HEK293 (cell line): Measurements from ENCODE around the gene LGALS12.

Experiments used
- CTCF ChIA-PET: fragments of 350-600 bp; formaldehyde crosslinking; extraction: SDS; loops from one replicate; lab custom pipeline; 2021; ENCODE audit warnings: antibody characterized with exemption; lab: Yijun Ruan, JAX
- POLR2A ChIA-PET: fragments of 300-600 bp; formaldehyde crosslinking; extraction: SDS; loops from one replicate; lab custom pipeline; 2020; ENCODE audit warnings: antibody characterized with exemption, inconsistent platforms; lab: Yijun Ruan, JAX
- H3K27ac ChIP-seq: fragments of 200-500 bp; sonication (Bioruptor generic); 2 replicates; pipeline ENCODE4 v1.5.1; 2014; ENCODE audit warnings: low read depth, low read length, control low read depth, inconsistent platforms; ENCODE audit errors: extremely low read depth
- H3K36me3 ChIP-seq, 2 experiments: fragments of 200-500 bp in 1 of 2; sonication (Bioruptor generic) in 1 of 2; 1 replicate in 1 of 2; 2 replicates in 1 of 2; pipeline ENCODE4 v1.5.1; 2014 to 2017; ENCODE audit warnings: inconsistent platforms in 2 of 2, low read length in 2 of 2; ENCODE audit not compliant: control insufficient read depth in 2 of 2, insufficient read depth in 1 of 2
- H3K4me1 ChIP-seq: fragments of 200-500 bp; sonication (Bioruptor generic); 2 replicates; pipeline ENCODE4 v1.5.1; 2014; ENCODE audit warnings: mild to moderate bottlenecking, low read length, inconsistent platforms; ENCODE audit not compliant: control insufficient read depth, insufficient read depth
- H3K4me3 ChIP-seq: 2 replicates; pipeline ENCODE4 v1.5.1; 2011; ENCODE audit warnings: low read depth, mild to moderate bottlenecking, control low read depth, low read length, moderate library complexity
- H3K9me3 ChIP-seq: fragments of 200-500 bp; sonication (Bioruptor generic); 2 replicates; pipeline ENCODE4 v1.5.1; 2014; ENCODE audit warnings: low read depth, low read length, inconsistent platforms; ENCODE audit not compliant: control insufficient read depth, insufficient read depth
- KLF17 ChIP-seq: fragments of 450-650 bp; formaldehyde crosslinking; IDR thresholded peaks from 2 replicates; pipeline ENCODE4 v1.5.1; 2016; ENCODE audit warnings: missing biosample characterization, missing genetic modification characterization
- KLF7 ChIP-seq: fragments of 450-650 bp; formaldehyde crosslinking; IDR thresholded peaks from 2 replicates; pipeline ENCODE4 v1.5.1; 2016; ENCODE audit warnings: missing biosample characterization, missing genetic modification characterization, borderline replicate concordance
- PBX3 ChIP-seq: sonication (generic); formaldehyde crosslinking; IDR thresholded peaks from 2 replicates; pipeline ENCODE4 v1.8.1; 2022; ENCODE audit warnings: mild to moderate bottlenecking, moderate library complexity, missing genetic modification reagents
- PRDM4 ChIP-seq: fragments of 450-650 bp; formaldehyde crosslinking; IDR thresholded peaks from 2 replicates; pipeline ENCODE4 v1.5.1; 2017; ENCODE audit warnings: missing biosample characterization, missing genetic modification characterization
- SETDB1 ChIP-seq: IDR thresholded peaks from one replicate; pipeline ENCODE4 v1.6.1; 2017; ENCODE audit warnings: mild to moderate bottlenecking, low read length, moderate library complexity, mixed read lengths; ENCODE audit not compliant: insufficient read length
- ZFP3 ChIP-seq: fragments of 450-650 bp; formaldehyde crosslinking; IDR thresholded peaks from 2 replicates; pipeline ENCODE4 v1.5.1; 2016; ENCODE audit warnings: low read depth, missing biosample characterization, missing genetic modification characterization
- ZNF133 ChIP-seq: fragments of 450-650 bp; formaldehyde crosslinking; IDR thresholded peaks from 2 replicates; pipeline ENCODE4 v1.5.1; 2016; ENCODE audit warnings: missing biosample characterization, missing genetic modification characterization
- ZNF473 ChIP-seq: fragments of 450-650 bp; formaldehyde crosslinking; IDR thresholded peaks from 2 replicates; pipeline ENCODE4 v1.5.1; 2017; ENCODE audit warnings: missing biosample characterization, missing genetic modification characterization
- ZNF555 ChIP-seq: fragments of 450-650 bp; formaldehyde crosslinking; conservative IDR thresholded peaks from 2 replicates; pipeline ENCODE4 v1.5.1; 2017; ENCODE audit warnings: missing biosample characterization, mild to moderate bottlenecking, missing genetic modification characterization, inconsistent platforms
- ZNF677 ChIP-seq: fragments of 450-650 bp; IDR thresholded peaks from 2 replicates; pipeline ENCODE4 v1.5.0; 2018; ENCODE audit warnings: missing biosample characterization, mild to moderate bottlenecking, missing genetic modification characterization, moderate library complexity
- ZNF777 ChIP-seq: fragments of 450-650 bp; formaldehyde crosslinking; IDR thresholded peaks from 2 replicates; pipeline ENCODE4 v1.5.1; 2017; ENCODE audit warnings: missing biosample characterization, missing genetic modification characterization, borderline replicate concordance
- ZNF843 ChIP-seq: fragments of 450-650 bp; formaldehyde crosslinking; IDR thresholded peaks from 2 replicates; pipeline ENCODE4 v1.5.1; 2016; ENCODE audit warnings: missing biosample characterization, missing genetic modification characterization
- ZSCAN4 ChIP-seq: fragments of 450-650 bp; formaldehyde crosslinking; IDR thresholded peaks from 2 replicates; pipeline ENCODE4 v1.5.1; 2017; ENCODE audit warnings: missing biosample characterization, missing genetic modification characterization

The LGALS12 gene

GRCh38 chr11:63499874-63500273 is 6.0 kb upstream of the LGALS12 start:
- POLR2A ChIA-PET, result no interaction called here
- no peak for TF ChIP-seq ZNF473 (tag by site-specific recombination)
- no peak for TF ChIP-seq PRDM4 (tag by site-specific recombination)
- no peak for TF ChIP-seq ZNF555 (tag by site-specific recombination)
- no peak for TF ChIP-seq KLF17 (tag by site-specific recombination)
- no peak for TF ChIP-seq ZSCAN4
- TF ChIP-seq KLF7 (tag by site-specific recombination), result no peak
- TF ChIP-seq ZNF677 (tag by site-specific recombination), result no peak
- peak; percentile 77 for TF ChIP-seq SETDB1
- H3K9me3 ChIP-seq, result no peaks in the 10 kb centered on the region
- H3K4me3 ChIP-seq, result no peak overlapping the region
- H3K27ac ChIP-seq, result no peak overlapping the region
- no peaks in the 10 kb centered on the region for H3K36me3 ChIP-seq
- H3K4me1 ChIP-seq, result no peaks in the 10 kb centered on the region
- CTCF ChIA-PET, result no interaction called here

GRCh38 chr11:63501236-63501635 is 4.6 kb upstream of the LGALS12 start:
- Histone ChIP-seq H3K4me3 (no peak overlapping the region), H3K9me3 (no peaks in the 10 kb centered on the region), H3K4me1 (no peaks in the 10 kb centered on the region), H3K36me3 (no peaks in the 10 kb centered on the region), H3K27ac (no peak overlapping the region)
- CTCF ChIA-PET, result no interaction called here
- POLR2A ChIA-PET, result no interaction called here
- TF ChIP-seq ZNF777 (tag by site-specific recombination) (no peak), ZNF133 (tag by site-specific recombination) (no peak), KLF7 (tag by site-specific recombination) (no peak), ZFP3 (tag by site-specific recombination) (no peak)

- H3K27ac ChIP-seq, result no peak overlapping the region
- no peaks in the 10 kb centered on the region for H3K4me1 ChIP-seq
- H3K36me3 ChIP-seq, result no peaks in the 10 kb centered on the region
- TF ChIP-seq PBX3 (CRISPR knock-in tag), result no peak
- TF ChIP-seq ZNF843 (tag by site-specific recombination), result no peak
- H3K4me3 ChIP-seq, result no peak overlapping the region
- H3K9me3 ChIP-seq, result no peaks in the 10 kb centered on the region
- ChIA-PET CTCF (no interaction called here), POLR2A (no interaction called here)
Observed at GRCh38 chr11:63502252-63502820, 3.5 kb upstream of the LGALS12 start.
